ENCODE results near the gene SSR1.
"Not testable (repeated sequence)": the region's sequence is repeated elsewhere in the genome, so short reads cannot be mapped to it uniquely, and the experiment has no call there.

SSR1 gene

DNA sequence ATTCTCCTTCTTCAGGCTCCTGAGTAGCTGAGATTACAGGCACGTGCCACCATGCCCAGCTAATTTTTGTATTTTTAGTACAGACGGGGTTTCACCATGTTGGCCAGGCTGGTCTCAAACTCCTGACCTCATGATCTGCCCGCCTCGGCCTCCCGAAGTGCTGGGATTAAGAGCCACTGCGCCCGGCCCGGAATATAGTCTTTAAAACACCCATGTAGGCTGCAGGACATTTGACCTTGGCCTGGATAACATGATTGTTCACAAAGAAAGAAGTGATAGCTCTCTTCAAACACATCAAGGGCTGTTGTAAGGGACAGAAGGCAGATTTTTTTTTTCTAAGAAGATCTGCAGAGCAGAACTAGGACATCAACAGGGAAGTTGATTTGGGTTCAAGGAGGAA, 38.5 kb downstream of the SSR1 start:
- not testable (repeated sequence) for DNase-seq

DNA sequence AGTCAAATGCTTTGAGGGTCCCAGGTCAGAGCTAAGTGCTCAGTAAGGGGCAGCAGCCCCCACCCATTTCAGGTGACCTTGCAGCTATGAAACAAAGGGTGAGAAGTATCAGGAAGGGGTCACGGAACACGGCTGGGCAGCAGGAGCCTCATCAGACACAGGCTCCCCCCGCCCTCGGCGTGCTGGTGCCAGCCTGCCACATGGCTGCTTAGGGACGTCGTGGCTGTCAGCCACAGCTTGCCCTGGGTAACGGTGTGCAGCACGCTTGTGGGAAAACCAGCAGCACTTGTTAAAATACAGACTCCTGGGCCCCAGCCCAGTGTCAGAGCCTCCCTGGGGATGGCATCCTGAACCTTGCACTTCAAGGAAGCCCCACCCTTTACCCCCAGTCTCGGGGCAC, 39.3 kb downstream of the SSR1 start:
- DNase-seq: no peak

DNA sequence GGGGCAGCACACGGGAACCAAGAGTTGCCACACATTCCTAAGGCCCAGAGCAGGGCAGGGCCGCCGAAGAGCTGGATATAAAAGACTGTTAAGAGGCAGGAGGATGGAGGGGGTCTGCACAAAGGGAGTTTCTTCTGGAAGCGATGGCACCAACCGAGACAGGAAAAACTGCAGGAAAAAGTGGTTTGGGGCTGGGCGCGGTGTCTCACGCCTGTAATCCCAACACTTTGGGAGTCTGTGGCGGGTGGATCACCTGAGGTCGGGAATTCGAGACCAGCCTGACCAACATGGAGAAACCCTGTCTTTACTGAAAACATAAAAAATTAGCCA, 41.8 kb downstream of the SSR1 start:
- DNase-seq: no peak

DNA sequence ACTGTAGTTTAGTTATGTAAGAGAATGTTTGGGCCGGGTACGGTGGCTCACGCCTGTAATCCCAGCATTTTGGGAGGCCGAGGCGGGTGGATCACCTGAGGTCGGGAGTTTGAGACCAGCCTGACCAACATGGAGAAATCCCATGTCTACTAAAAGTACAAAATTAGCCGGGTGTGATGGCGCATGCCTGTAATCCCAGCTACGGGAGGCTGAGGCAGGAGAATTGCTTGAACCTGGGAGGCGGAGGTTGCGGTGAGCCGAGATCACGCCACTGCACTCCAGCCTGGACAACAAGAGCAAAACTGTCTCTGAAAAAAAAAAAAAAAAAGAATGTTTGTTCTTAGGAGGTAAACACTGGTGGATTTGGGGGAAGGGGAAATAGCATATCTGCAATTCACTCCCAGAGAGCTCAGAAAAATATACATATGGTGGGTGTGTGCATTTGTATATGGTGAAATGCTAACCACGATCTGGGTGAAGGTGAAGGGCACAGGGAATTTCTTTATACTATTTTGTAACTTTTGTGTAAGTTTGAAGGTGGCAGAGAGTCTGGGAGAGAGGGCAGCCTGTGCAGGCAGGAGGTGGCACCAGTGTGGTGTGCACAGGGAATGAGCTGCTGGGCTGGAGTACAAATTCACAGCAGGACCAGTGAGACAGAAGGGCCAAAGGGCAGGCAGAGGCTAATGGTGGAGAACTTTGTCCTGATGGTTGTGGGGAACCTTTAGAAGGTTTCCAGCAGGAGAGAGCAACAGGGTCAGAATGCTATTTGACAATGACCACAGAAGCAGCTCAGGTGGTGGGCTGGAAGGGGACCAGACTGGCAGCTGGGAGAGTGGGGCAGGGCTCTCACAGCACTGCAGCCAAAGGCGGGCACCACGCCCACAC, 42.4 kb downstream of the SSR1 start:
- no peak for DNase-seq

DNA sequence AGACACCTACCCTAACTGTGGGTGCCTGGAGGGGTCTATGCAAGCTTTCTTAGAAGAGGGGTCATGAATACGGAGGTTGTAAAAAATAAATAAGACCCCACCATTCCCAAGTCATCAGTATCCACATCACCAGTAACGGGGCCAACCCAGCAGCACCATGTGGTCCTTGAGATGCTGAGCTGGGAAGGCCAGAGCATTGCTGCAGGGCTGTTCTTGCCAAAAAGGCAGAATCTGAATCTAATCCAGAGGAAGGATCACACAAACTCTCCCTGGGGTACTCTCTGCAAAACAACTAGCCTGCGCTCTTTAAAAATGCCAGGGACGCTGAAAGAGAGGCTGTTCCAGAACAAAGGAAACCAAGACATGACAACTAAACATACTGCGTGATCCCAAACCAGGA, 43.2 kb downstream of the SSR1 start:
- DNase-seq: no peak

DNA sequence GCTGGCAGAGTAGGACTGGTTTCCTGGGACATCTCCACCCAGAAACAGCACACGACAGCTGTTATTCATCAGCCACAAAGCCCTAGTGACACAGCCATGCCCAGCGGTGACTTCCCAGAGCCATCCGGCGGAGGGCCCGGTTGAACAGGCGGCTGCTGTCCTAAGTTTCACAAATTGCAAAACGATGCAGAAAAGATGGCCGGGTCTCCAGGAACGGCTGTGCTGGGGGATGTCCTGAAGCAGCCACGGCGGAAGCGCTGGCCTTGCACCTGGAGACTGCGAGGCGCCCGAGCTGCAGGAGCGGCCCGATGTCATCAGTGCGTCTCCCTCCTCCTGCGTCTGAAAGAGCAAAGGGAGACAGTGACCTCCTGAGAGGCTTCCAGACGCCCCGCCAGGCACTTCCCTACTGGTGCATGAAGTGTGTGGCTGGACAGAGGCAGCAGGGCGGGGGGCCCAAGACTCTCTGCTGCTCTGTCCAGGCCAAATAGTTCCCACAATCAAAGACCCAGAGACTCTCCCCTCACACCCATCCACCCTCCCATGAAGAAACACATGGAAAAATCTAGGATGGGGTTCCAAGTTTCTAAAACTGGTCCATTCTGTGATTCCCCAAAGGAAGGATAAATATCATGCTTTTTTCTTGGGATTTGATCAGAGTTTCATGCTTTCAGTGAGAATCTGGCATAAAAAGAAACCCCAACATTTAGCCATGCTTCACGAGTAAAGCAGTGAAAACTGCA, 44.0 kb downstream of the SSR1 start:
- DNase-seq: no peak

DNA sequence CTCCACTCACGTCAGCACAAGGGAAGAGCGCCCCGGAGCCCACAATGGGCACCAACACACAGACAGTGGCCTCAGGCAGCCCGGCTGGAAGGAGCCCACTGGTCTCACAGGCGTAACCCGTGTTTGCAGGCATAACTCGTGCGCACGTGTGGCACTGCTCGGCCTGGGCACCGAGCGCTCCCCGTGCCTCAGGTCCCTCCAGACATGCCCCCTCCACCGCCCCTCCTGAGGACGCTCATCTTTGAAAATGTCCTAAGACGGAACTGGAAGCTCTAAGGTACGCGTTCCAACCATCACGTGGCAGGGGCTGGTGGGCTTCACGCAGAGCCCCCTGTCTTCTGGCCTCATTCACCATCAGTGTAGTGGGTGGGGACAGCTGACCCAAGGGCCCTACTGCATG, 44.6 kb downstream of the SSR1 start:
- no peak for DNase-seq

DNA sequence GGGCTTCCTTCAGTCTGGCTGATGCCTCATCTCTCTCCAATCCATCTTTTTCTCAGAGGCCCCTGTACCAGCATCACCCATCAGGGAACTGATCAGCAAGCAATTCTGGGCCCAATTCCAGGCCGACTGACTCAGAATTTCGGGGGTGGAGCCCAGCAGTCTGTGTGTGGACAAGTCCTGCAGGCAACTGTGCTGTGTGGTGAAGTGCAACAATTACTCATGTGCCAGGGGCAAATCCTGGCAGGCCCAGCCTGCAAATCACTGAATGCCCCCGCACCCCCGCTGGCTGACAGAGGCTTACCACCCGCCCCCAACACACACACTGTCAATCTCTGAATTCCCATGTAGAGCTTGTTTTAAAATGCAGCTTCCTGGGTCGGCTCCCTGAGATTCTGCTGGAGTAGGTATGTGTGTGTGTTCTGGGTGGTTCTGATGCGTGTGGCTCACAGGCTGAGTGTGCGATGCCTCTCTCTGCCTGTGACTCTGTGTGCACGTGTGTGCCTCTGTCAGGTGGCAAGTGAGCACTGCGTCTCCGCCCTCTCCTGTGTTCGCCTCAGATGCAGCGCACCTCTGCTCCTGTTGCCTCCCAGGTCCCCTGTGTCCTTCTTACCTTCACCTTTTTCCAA, 45.4 kb downstream of the SSR1 start:
- DNase-seq: no peak

DNA sequence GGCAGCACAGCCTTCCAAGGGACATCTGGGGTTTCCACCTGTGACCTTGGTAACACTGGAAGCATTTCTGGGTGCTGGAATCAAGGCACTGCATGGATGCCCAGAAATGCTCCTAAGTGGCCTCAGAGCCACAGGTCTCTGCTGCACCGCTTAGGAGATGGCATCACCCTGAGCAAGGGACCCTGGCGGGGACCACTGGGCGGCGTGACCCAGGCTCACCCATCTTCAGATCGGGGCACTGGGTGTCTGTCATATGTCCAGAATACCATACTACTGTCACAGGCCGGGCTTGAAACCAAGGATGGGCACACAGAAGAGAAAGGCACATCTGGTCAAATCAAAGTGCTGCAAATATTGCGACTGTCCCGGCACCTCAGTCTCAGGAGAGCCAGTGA, 45.9 kb downstream of the SSR1 start:
- DNase-seq: no peak

DNA sequence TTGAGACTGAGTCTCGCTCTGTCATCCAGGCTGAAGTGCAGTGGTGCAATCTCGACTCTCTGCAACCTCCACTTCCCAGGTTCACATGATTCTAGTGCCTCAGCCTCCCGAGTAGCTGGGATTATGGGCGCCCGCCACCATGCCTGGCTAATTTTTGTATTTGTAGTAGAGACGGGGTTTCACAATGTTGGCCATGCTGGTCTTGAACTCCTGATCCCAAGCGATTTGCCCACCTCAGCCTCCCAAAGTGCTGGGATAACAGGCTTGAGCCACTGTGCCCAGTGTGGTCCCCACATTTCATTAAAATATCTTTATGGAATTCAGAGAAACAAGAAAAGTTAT, 47.6 kb downstream of the SSR1 start:
- DNase-seq: not testable (repeated sequence)

DNA sequence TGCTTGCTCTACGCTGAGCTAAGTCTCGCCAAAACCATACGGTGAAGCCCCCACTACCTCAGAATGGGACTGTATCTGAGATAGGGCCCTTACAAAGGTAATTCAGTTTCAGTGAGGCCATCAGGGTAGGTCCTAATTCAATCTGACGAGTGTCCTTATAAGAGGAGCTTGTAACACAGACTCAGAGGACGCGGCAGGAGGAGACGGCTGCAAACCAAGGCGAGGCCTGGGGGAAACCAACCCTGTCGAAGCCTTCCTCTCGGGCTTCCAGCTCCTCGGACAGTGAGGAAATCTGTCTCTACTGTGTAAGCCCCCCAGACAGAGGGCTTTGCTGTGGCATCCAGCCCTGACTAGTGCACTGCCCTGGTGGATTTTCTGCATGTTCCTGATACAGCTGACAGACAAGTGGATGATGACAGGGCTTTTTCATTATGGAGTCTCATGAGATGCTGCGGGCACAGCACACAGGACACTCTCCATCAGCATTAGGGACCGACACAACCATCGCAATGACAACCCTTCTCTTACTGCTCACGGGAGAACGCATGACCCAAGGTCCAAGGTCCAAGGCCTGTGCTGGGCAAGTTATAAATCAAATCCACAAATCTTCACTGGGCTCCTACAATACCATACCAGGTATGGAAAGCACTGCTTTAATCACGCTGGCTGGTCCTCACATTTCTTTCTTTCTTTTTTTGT, 48.2 kb downstream of the SSR1 start:
- DNase-seq: no peak

DNA sequence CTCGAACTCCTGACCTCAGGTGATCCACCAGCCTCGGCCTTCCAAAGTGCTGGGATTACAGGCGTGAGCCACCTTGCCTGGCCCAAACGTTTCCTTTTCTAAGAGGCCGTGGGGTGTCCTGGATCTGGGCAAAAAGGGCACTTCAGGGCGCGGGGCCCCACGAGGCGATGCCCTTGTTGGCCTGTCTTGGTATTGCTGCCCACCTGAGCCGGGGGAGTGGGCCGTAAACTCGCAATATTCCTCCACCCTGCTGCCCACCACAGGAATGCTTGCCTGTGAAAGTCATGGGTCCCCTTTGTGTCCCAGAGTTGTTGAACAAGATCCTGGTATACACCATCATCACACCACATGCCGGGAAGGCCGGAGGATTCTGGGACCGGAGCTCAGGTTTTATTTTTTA, 49.0 kb downstream of the SSR1 start:
- DNase-seq: no peak

DNA sequence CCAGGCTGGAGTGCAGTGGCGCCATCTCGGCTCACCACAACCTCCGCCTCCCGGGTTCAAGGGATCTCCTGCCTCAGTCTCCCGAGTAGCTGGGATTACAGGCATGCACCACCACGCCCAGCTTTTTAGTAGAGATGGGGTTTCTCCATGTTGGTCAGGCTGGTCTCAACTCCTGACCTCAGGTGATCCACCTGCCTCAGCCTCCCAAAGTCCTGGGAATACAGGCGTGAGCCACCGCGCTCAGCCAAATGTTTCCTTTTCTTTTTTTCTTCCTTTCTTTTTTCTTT, 49.5 kb downstream of the SSR1 start:
- DNase-seq: not testable (repeated sequence)

DNA sequence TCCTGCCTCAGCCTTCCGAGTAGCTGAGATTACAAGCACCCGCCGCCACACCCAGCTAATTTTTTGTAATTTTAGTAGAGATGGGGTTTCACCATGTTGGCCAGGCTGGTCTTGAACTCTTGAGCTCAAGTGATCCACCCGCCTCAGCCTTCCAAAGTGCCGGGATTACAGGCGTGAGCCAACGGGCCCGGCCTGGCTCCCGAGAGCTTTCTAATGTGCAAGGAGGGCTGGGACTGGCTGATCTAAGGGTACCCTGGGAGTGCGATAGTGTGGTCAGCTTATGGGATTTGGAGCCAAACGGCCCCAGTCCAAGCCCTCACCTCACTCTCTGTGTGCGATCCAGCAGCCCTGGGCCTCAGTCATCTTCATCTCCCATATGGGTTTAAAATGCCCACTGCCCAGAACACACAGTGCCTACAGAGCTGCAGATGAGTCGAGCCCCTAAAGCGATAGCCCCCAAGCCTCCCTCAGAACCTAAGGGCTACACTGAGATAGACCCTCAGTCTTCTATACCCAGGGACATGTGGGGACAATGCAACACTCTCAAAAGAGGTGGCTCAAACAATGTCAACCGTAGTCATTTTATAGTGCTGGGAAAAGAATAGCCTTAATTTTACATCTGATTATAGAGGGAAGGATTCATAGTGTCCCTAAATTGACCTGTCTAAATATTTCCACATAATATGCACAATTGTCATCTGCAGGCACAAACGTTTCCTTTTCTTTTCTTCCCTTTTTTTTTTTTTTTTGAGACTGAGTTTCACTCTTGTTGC, 50.1 kb downstream of the SSR1 start:
- DNase-seq: no peak

DNA sequence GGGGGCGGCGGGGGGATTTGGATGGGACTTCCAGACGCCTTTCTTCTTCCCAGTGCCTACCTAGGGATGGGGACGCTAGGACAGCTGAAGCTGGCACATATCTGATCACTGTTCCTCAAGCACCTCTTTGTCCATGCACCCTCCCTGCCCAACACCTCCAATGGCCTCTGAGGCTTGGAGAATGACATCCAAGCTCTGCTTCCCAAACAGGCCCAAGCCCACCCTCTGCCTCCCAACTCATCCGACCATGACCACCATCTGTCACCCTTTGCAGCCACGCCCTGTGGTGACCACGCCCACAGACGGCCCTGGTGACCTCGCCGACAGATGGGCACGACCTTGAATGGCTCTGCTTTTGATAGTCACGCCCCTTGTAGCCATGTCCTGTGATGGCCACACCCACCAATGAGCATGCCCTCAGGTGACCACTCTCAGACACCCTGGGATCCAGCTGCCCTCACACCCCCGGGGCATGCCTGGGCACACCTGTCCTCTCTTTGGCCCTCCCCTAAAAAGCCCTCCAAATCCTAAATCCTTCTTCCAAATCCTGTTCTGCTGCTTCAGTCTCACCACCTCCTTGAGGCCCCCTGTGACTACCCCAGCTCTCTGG, 51.0 kb downstream of the SSR1 start:
- no peak for DNase-seq

DNA sequence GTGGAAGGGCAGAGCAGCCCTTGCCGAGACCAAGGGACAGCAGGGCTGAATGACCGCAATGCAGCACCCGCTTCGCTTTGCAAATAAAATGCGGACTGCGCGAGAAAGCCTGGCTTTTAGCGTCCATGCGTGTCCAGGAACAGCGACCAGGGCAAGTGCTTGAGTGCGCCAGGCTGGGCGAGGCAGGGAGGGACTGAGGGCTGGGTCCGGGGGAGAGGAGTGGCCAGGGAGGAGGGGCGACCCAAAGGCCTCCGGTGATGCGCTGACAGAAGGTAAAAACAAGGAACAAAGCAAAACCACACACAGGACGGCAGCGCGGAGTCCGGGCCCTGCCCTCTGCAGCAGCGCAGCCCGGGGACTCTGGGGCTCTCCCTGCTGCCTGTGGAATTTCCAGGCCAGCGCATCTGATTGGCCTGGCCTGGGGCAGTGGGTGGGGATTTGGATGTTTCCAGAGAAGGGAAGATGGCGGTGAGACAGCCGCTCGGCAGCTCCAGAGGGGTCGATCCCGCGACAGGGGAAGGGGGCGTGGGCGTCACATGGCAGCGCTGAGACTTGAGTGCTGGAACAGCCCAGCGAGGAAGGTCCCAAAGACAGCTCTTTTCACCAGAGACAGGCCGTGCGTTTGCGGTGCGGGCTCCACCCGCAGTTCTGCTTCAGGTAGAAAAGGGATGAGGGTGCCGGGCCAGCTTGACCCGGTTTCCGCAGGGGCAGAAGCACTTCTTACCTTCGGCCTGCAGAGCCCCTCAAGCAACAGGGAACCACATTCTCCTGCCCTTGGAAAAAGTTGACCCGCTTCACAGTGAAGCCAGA, 51.8 kb downstream of the SSR1 start:
- no peak for DNase-seq

DNA sequence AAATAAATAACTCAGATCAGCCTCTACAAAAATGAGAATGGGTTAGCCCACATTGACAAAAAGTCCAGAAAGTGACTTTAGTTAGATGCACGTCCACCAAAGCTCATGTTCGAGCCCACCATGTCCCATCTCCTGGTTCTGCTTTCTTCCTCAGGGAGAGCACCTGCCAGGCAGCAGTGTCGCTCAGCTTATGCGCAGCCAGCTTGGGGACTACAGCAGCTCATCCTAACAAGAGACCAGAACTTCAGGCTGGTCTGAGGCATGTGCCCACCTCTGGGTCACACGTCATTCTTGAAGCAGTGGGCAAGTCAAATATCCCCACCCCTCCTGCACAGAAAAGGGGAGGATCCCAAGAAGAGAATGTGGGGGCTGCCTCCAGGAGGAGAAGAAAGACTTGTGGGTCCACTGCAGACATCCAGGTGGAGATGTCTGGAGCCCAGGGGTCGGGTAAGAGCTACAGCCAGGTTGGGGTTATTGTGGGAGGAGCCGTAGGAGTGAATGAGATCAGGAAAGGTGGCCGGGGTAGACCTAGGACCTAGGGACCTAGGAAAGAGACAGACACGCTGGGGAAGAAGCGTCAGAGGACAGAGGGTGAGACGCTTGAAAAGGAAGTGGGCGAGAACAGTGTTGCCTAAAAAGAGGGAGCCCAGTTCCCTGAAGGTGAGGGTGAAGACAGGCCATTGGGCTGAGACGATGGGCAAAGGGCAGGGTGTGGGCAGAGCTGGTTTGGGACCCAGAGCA, 52.5 kb downstream of the SSR1 start:
- no peak for DNase-seq

DNA sequence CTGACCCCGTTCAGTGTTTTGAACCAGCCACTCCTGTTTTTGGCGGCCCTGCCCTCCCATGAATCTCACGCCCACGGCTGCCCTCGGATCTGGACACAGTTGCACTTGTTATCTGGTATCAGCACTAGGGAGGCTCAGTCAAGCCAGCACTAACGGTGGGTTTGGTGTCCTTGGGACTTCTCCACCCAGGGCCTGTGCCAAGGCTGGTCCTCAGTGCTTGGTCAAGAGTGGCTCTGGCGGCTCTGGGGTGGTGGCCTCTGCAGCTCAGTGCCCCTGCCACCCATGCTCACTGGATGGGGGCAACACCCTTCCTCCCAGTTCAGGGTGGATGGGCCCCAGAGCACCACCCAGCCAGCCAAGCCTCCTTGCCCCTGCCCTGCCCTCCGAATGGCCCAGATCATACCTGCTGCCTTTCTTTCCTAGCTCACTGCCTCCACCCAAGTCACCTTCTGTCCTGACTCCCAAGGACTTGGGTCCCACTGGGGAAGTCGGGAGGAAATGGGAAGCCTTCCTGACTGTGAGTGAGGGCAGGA, 54.7 kb downstream of the SSR1 start:
- no peak for DNase-seq

DNA sequence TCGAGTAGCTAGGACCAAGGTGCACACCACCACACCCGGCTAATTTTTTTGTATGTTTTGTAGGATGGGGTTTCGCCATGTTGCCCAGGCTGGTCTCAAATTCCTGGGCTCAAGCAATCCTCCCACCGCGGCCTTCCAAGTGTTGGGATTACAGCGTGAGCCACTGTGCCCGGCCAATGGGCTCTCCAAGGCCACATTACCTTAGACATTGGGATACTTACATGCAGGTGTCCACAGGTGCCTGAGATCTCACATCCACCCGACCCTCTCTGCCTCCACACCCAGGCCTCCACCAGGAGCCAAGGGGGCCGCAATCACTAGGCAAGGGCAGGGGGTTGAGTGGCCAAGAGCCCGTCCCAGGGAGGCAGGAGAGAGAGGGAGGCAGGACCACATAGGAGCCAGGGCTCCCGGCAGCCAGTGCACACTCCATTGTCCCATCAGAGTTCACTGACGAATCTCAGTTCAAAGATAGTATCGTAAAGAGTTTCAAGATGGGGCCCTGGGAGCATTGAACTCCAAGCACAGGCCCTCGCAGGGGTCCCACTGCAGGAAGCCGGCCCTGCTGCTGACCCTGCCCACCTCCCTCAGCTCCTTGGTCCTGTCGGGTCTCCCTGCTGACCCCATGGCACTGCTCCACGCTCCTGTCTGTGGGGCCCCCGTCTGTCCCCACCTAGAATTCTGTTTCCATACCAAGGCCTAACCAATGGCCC, 55.3 kb downstream of the SSR1 start:
- DNase-seq: no peak

DNA sequence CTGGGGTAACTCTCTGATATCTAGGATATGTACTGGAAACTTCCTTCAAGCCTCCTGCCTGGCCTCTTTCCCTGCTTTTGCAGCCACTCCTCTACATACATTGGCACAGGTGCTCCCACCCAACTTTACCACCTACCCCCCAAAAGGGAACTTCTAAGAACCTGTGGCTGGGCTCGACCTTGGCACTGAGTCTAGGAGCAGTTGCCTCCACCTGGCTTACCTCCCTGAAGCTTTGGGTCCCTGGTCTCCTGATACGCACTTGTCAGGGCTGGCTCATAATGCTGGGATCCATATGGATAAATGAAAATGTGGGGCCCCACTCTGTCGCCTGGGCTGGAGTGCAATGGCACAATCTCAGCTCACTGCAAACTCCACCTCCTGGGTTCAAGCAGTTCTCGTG, 56.2 kb downstream of the SSR1 start:
- DNase-seq: no peak

Measured in SIG-M5 (cell line).